IMR-90 (cell line): Measurements from ENCODE around the gene SCARB1. TPM values are rescaled to one million over a fixed set of nuclear protein-coding genes. Genes with fewer than 3 reads are reported as not detected.

Experiments
- ATAC-seq: fragments of 200-7000 bp; cut with Tn5 transposase; 2 replicates; pipeline ENCODE4 v1.9.1; 2020; ENCODE audit warnings: low read depth, mild to moderate bottlenecking, moderate library complexity
- BruUV-seq: library from RNA; stranded (reverse); fragments of 400-500 nt; replicated peaks from 2 replicates; lab custom pipeline; 2021; lab: Mats Ljungman, UMichigan
- CTCF ChIA-PET: fragments of 300-600 bp; formaldehyde crosslinking; extraction: SDS; loops from one replicate; lab custom pipeline; 2021; ENCODE audit warnings: antibody characterized with exemption; lab: Yijun Ruan, JAX
- POLR2A ChIA-PET: fragments of 300-600 bp; sonication (Branson Sonifier 250); formaldehyde crosslinking; loops from one replicate; lab custom pipeline; 2022; ENCODE audit warnings: antibody characterized with exemption; ENCODE audit not compliant: unreplicated experiment; lab: Charles Lee
- DNase-seq: peaks from one replicate; pipeline ENCODE4 v3.0.0; 2013
- H2AFZ ChIP-seq: replicated peaks from 2 replicates; pipeline ENCODE3; 2013; ENCODE audit warnings: low read length, mild to moderate bottlenecking; ENCODE audit not compliant: poor library complexity
- H2AK5ac ChIP-seq: 2 replicates; pipeline ENCODE4 v1.6.1; 2013; ENCODE audit warnings: low read depth, low read length, inconsistent platforms
- H2AK9ac ChIP-seq: replicated peaks from 2 replicates; pipeline ENCODE3; 2013; ENCODE audit warnings: mild to moderate bottlenecking, low read depth, low read length, moderate library complexity; ENCODE audit not compliant: poor library complexity
- H2BK120ac ChIP-seq: 2 replicates; pipeline ENCODE4 v1.6.1; 2013; ENCODE audit warnings: low read depth, low read length, inconsistent platforms
- H2BK15ac ChIP-seq: 3 replicates; pipeline ENCODE4 v1.6.1; 2013; ENCODE audit warnings: low read depth, low read length, inconsistent platforms
- H2BK20ac ChIP-seq: 2 replicates; pipeline ENCODE4 v1.6.1; 2013; ENCODE audit warnings: low read depth, mild to moderate bottlenecking, inconsistent platforms, low read length, moderate library complexity
- H2BK5ac ChIP-seq: 2 replicates; pipeline ENCODE4 v1.6.1; 2013; ENCODE audit warnings: mild to moderate bottlenecking, low read depth, low read length, inconsistent platforms; ENCODE audit not compliant: poor library complexity, severe bottlenecking
- H3K14ac ChIP-seq: replicated peaks from 2 replicates; pipeline ENCODE4 v1.6.1; 2013; ENCODE audit warnings: low read depth, low read length, inconsistent platforms
- H3K18ac ChIP-seq: 2 replicates; pipeline ENCODE4 v1.6.1; 2013; ENCODE audit warnings: low read depth, low read length, control low read depth
- H3K23ac ChIP-seq: 2 replicates; pipeline ENCODE4 v1.6.1; 2013; ENCODE audit warnings: low read depth, low read length, inconsistent platforms
- H3K27ac ChIP-seq: 2 replicates; pipeline ENCODE4 v1.5.1; 2013; ENCODE audit warnings: mild to moderate bottlenecking, control low read depth, low read length; ENCODE audit not compliant: insufficient read depth
- H3K27me3 ChIP-seq: 2 replicates; pipeline ENCODE4 v1.6.1; 2013; ENCODE audit warnings: low read length; ENCODE audit not compliant: control insufficient read depth, insufficient read depth
- H3K36me3 ChIP-seq: 2 replicates; pipeline ENCODE4 v1.6.1; 2013; ENCODE audit warnings: low read length, mixed read lengths; ENCODE audit not compliant: control insufficient read depth, insufficient read depth
- H3K4ac ChIP-seq: 2 replicates; pipeline ENCODE4 v1.6.1; 2013; ENCODE audit warnings: low read depth, low read length, inconsistent platforms
- H3K4me1 ChIP-seq: 2 replicates; pipeline ENCODE4 v1.6.1; 2013; ENCODE audit warnings: low read length, mixed read lengths; ENCODE audit not compliant: control insufficient read depth, insufficient read depth
- H3K4me2 ChIP-seq: 2 replicates; pipeline ENCODE4 v1.6.1; 2013; ENCODE audit warnings: low read depth, mild to moderate bottlenecking, control low read depth, low read length, moderate library complexity
- H3K4me3 ChIP-seq: 2 replicates; pipeline ENCODE4 v1.5.1; 2013; ENCODE audit warnings: low read depth, mild to moderate bottlenecking, control low read depth, low read length, moderate library complexity; ENCODE audit not compliant: insufficient read depth
- H3K56ac ChIP-seq: 2 replicates; pipeline ENCODE4 v1.6.1; 2013; ENCODE audit warnings: low read length, inconsistent platforms; ENCODE audit not compliant: insufficient read depth; ENCODE audit errors: extremely low read depth
- H3K79me1 ChIP-seq, 2 experiments: 2 replicates each; pipeline ENCODE4 v1.6.1; 2013; ENCODE audit warnings: low read length in 2 of 2, inconsistent platforms in 1 of 2, low read depth in 1 of 2
- H3K9ac ChIP-seq: 2 replicates; pipeline ENCODE4 v1.6.1; 2013; ENCODE audit warnings: low read depth, low read length, control low read depth
- H3K9me1 ChIP-seq: 2 replicates; pipeline ENCODE4 v1.6.1; 2013; ENCODE audit warnings: low read length, inconsistent platforms; ENCODE audit not compliant: insufficient read depth
- H3K9me3 ChIP-seq: 2 replicates; pipeline ENCODE4 v1.6.1; 2013; ENCODE audit warnings: low read length; ENCODE audit not compliant: control insufficient read depth, insufficient read depth
- H4K20me1 ChIP-seq: 2 replicates; pipeline ENCODE4 v1.6.1; 2013; ENCODE audit warnings: low read length, inconsistent platforms; ENCODE audit not compliant: insufficient read depth
- H4K5ac ChIP-seq: 2 replicates; pipeline ENCODE4 v1.6.1; 2013; ENCODE audit warnings: mild to moderate bottlenecking, low read depth, low read length, control low read depth
- H4K8ac ChIP-seq, 2 experiments: 2 replicates each; pipeline ENCODE4 v1.6.1; 2013; ENCODE audit warnings: low read depth in 2 of 2, low read length in 2 of 2, control low read depth in 1 of 2, inconsistent platforms in 1 of 2
- H4K91ac ChIP-seq: 2 replicates; pipeline ENCODE4 v1.6.1; 2013; ENCODE audit warnings: low read depth, low read length, inconsistent platforms; ENCODE audit not compliant: insufficient read depth
- BHLHE40 ChIP-seq: fragments of 150-350 bp; IDR thresholded peaks from 2 replicates; pipeline ENCODE4 v1.6.1; 2016; ENCODE audit warnings: mild to moderate bottlenecking, low read depth, low read length
- CEBPB ChIP-seq: IDR thresholded peaks from 2 replicates; pipeline ENCODE4 v1.6.1; 2012; ENCODE audit warnings: low read depth, low read length, improper control_type of control experiment
- MAFK ChIP-seq: IDR thresholded peaks from 2 replicates; pipeline ENCODE4 v1.6.1; 2012; ENCODE audit warnings: low read depth, low read length, improper control_type of control experiment
- MAZ ChIP-seq: IDR thresholded peaks from 2 replicates; pipeline ENCODE4 v1.6.1; 2012; ENCODE audit warnings: low read depth, mild to moderate bottlenecking, low read length, improper control_type of control experiment, moderate library complexity, borderline replicate concordance
- NFE2L2 ChIP-seq: fragments of 150-350 bp; IDR thresholded peaks from 2 replicates; pipeline ENCODE4 v1.6.1; 2016; ENCODE audit warnings: low read depth, mild to moderate bottlenecking, low read length
- POLR2A ChIP-seq: IDR thresholded peaks from 2 replicates; pipeline ENCODE4 v1.6.1; 2012; ENCODE audit warnings: mild to moderate bottlenecking, low read depth, low read length
- RAD21 ChIP-seq: IDR thresholded peaks from 2 replicates; pipeline ENCODE4 v1.6.1; 2012; ENCODE audit warnings: low read length, improper control_type of control experiment
- RFX5 ChIP-seq: IDR thresholded peaks from 2 replicates; pipeline ENCODE4 v1.8.0; 2012; ENCODE audit warnings: low read depth, mild to moderate bottlenecking, low read length, moderate library complexity
- SMC3 ChIP-seq: fragments of 150-350 bp; IDR thresholded peaks from 2 replicates; pipeline ENCODE4 v1.6.1; 2016; ENCODE audit warnings: low read depth, mild to moderate bottlenecking, antibody characterized with exemption, low read length, moderate library complexity
- WGBS, 2 experiments: methylation state at CpG; one replicate each; pipeline versions ENCODE4 v1.1.5 to v1.1.7; 2013; ENCODE audit warnings: missing lambda C conversion rate in 2 of 2; ENCODE audit not compliant: insufficient read length in 1 of 2; ENCODE audit errors: extremely low coverage in 2 of 2; 5-methylcytosine and 5-hydroxymethylcytosine counted together
- dilution Hi-C: fragments of 300-500 bp; cut with HindIII; formaldehyde crosslinking; loops from one replicate; pipeline ENCODE4 v1.14.3; 2018; ENCODE audit warnings: low sequenced_read_pairs; ENCODE audit not compliant: unreplicated experiment
- in situ Hi-C: fragments of 300-500 bp; cut with MboI; formaldehyde crosslinking; loops from 3 replicates; pipeline ENCODE4 v1.14.3; 2019; ENCODE audit warnings: low sequenced_read_pairs, inconsistent platforms, mixed read lengths
- intact Hi-C: fragments of 100-400 bp; cut with micrococcal nuclease; formaldehyde crosslinking; loops from 2 replicates; pipeline ENCODE4 v1.10.0; 2022
- polyA plus RNA-seq, 3 experiments: library from polyadenylated mRNA; depleted of rRNA; stranded (reverse); fragments of >200 nt; gene quantifications; 2 replicates each; pipeline ENCODE4 v1.2.3, GENCODE V29; 2012; ENCODE audit warnings: low replicate concordance in 1 of 3
- total RNA-seq: library from RNA; depleted of rRNA; stranded (reverse); fragments of >200 nt; gene quantifications from 2 replicates; pipeline ENCODE4 v1.2.3, GENCODE V29; 2012
- TF ChIP-seq, protein P1 (sequence below): fragments of 150-350 bp; IDR thresholded peaks from 2 replicates; pipeline ENCODE4 v1.6.1; 2016; ENCODE audit warnings: low read depth, mild to moderate bottlenecking, low read length, moderate library complexity, borderline replicate concordance
- TF ChIP-seq, protein P2 (sequence below): conservative IDR thresholded peaks from 2 replicates; pipeline ENCODE4 v1.5.1; 2012; ENCODE audit warnings: mild to moderate bottlenecking, low read depth, low read length, improper control_type of control experiment
- TF ChIP-seq, protein P3 (sequence below): fragments of 150-350 bp; IDR thresholded peaks from 2 replicates; pipeline ENCODE4 v1.6.1; 2017; ENCODE audit warnings: mild to moderate bottlenecking, antibody characterized with exemption, low read length, low read depth

Gene SCARB1
- total and polyA plus RNA-seq, 2 of the 4 experiments (the other 2 are of a cell fraction) = 3.0 to 24.8 TPM

DNA sequence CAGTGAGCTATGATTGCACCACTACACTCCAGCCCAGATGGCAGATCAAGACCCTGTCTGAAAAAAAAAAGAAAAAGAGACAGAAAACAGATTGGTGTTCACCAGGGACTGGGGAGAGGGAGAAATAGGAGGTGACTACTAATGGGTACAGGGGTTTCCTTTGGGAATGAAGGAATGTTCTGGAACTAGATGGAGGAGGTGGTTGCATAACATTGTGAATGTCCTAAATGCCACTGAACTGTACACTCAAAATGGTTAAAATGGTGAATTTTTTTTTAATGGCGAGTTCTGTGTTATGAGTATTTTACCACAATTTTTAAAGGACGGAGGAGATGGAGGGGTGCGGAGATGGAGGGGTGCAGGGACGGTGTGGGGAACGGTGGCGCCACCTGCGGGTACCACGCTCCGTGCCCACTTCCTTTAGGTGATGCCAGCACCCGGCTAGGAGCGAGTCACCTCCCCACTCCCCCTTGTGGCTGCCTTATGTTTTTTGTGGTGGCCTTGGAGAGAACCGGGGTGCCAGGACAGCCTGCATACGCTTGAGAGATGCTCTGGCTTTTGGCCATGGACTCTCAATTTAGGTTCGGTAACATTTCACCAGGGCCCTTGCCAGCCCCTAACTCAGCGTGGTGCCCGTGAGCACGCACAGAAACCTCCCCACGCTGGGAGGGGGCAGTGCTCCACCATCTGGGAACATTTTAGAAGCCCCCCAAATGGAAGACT lies 34.7 kb upstream of the SCARB1 start (continued):
- TF ChIP-seq MAZ = no peak

DNA sequence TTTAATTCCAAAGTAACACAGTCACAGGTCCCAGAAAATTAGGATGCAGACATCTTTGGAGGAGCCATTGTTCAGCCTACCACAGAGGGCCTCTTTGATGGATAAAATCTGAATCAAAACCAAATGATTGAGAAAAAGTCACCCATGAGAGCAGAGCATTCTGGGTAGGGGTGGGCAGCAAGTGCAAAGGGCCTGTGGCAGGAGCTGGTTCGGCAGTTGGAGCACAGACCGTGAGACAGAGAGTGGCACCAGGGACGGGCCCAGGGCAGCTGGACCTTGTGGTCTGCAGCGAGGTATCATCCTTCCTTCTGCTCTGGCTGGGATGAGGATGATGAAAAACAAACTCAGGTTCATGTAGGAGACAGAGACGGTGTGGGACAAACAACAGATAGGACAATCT lies 32.8 kb upstream of the SCARB1 start:
- H3K9ac ChIP-seq = no peak overlapping the region
- no peak overlapping the region for H3K4me3 ChIP-seq
- DNase-seq = no peak
- peak overlapping the region; percentile 31; the same call in 1 of the 2 replicates for H3K23ac ChIP-seq
- H2BK5ac ChIP-seq = no peak overlapping the region
- intact Hi-C loops (loop anchor here (5.0 kb wide), 1 partner anchor 109 kb away; no protein-coding TSS in a partner anchor), dilution Hi-C loops (no loop called here), in situ Hi-C loops (no loop called here)
- no peak for ATAC-seq
- H3K4ac ChIP-seq = peak overlapping the region; percentile 48; the same call in 1 of the 2 replicates
- peak overlapping the region; percentile 64 for H2AK5ac ChIP-seq
- CTCF ChIA-PET = interaction anchor here (2.5 kb wide), 1 partner anchor 10 kb away, joined by 8 read pairs; no protein-coding TSS in a partner anchor
- peak overlapping the region; percentile 63; the same call in 1 of the 2 replicates for H2BK120ac ChIP-seq
- 0 out of 2 replicates have a peak overlapping the region, but pooled peaks have one; percentile 23 for H4K91ac ChIP-seq
- H2BK20ac ChIP-seq = no peak overlapping the region; the same call in 1 of the 2 replicates
- H4K8ac ChIP-seq = no peak overlapping the region
- no peaks in the 10 kb centered on the region for H4K20me1 ChIP-seq
- no peak overlapping the region for H3K27ac ChIP-seq
- peaks cover 15% of the 10 kb centered on the region for H3K4me1 ChIP-seq
- H2AFZ ChIP-seq = peak overlapping the region; percentile 44
- no peak overlapping the region for H3K56ac ChIP-seq
- H2AK9ac ChIP-seq = no peak overlapping the region
- POLR2A ChIA-PET = no interaction called here
- no peak overlapping the region for H3K14ac ChIP-seq
- no peak overlapping the region for H3K4me2 ChIP-seq
- H3K36me3 ChIP-seq = no peaks in the 10 kb centered on the region
- peaks cover 10% of the 10 kb centered on the region for H3K9me1 ChIP-seq
- no peaks in the 10 kb centered on the region for H3K27me3 ChIP-seq
- H3K79me1 ChIP-seq = 0 out of 4 replicates have a peak, but pooled peaks cover 0 to 3% of the 10 kb centered on the region in 2 experiments
- peak overlapping the region; percentile 60; the same call in 1 of the 2 replicates for H3K18ac ChIP-seq
- H4K5ac ChIP-seq = peak overlapping the region; percentile 30; the same call in 1 of the 2 replicates
- no peaks in the 10 kb centered on the region for H3K9me3 ChIP-seq
- H2BK15ac ChIP-seq = peak overlapping the region; percentile 32; the same call in 1 of the 3 replicates
- 86% methylated on average over 1 of the region's 5 CpGs; no CpG with 5 or more reads in 1 of the 2 experiments for WGBS, 2 experiments
- BruUV-seq = no TSS peak
- TF ChIP-seq RAD21 (no peak), RFX5 (no peak), BHLHE40 (no peak), SMC3 (no peak), MAZ (no peak), CEBPB (no peak), NFE2L2 (no peak), POLR2A (no peak), MAFK (no peak)
- TF ChIP-seq, protein P1, sequence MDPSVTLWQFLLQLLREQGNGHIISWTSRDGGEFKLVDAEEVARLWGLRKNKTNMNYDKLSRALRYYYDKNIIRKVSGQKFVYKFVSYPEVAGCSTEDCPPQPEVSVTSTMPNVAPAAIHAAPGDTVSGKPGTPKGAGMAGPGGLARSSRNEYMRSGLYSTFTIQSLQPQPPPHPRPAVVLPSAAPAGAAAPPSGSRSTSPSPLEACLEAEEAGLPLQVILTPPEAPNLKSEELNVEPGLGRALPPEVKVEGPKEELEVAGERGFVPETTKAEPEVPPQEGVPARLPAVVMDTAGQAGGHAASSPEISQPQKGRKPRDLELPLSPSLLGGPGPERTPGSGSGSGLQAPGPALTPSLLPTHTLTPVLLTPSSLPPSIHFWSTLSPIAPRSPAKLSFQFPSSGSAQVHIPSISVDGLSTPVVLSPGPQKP = no peak
- TF ChIP-seq, protein P2, sequence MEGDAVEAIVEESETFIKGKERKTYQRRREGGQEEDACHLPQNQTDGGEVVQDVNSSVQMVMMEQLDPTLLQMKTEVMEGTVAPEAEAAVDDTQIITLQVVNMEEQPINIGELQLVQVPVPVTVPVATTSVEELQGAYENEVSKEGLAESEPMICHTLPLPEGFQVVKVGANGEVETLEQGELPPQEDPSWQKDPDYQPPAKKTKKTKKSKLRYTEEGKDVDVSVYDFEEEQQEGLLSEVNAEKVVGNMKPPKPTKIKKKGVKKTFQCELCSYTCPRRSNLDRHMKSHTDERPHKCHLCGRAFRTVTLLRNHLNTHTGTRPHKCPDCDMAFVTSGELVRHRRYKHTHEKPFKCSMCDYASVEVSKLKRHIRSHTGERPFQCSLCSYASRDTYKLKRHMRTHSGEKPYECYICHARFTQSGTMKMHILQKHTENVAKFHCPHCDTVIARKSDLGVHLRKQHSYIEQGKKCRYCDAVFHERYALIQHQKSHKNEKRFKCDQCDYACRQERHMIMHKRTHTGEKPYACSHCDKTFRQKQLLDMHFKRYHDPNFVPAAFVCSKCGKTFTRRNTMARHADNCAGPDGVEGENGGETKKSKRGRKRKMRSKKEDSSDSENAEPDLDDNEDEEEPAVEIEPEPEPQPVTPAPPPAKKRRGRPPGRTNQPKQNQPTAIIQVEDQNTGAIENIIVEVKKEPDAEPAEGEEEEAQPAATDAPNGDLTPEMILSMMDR = no peak
- TF ChIP-seq, protein P3, sequence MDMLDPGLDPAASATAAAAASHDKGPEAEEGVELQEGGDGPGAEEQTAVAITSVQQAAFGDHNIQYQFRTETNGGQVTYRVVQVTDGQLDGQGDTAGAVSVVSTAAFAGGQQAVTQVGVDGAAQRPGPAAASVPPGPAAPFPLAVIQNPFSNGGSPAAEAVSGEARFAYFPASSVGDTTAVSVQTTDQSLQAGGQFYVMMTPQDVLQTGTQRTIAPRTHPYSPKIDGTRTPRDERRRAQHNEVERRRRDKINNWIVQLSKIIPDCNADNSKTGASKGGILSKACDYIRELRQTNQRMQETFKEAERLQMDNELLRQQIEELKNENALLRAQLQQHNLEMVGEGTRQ = no peak
